Measurements from ENCODE around the gene FGG. TPM values are rescaled to one million over a fixed set of nuclear protein-coding genes. Genes with fewer than 3 reads are reported as not detected.

FGG gene
- total and polyA plus RNA-seq, 2 of the 13 experiments (the other 11 are each of a cell fraction or from before 2014, with no cell fraction given) = 1,037 to 2,423 TPM

GRCh38 chr4:154660052-154660451, 47.6 kb upstream of the FGG start (continued):
- TF ChIP-seq HNF1A (IDR thresholded peaks at IDR 0.05; ENCODE audit: low read depth) (peak; percentile 62), HNF1A (CRISPR knock-in tag; IDR thresholded peaks at IDR 0.05; ENCODE audit: borderline replicate concordance) (peak; percentile 76; the same call in 1 of the 2 replicates), ZNF30 (CRISPR knock-in tag; IDR thresholded peaks at IDR 0.05) (no peak), MBNL3 (CRISPR knock-in tag; conservative IDR thresholded peaks at IDR 0.05) (no peak), TEAD2 (CRISPR knock-in tag; IDR thresholded peaks at IDR 0.05) (no peak), NFKBIZ (CRISPR knock-in tag; IDR thresholded peaks at IDR 0.05) (no peak; the same call in 1 of the 2 replicates), SMAD9 (CRISPR knock-in tag; IDR thresholded peaks at IDR 0.05) (no peak), ATRX (CRISPR knock-in tag; IDR thresholded peaks at IDR 0.05; ENCODE audit: borderline replicate concordance) (no peak), FOXK2 (IDR thresholded peaks at IDR 0.05) (peak; percentile 93), ETV6 (CRISPR knock-in tag; conservative IDR thresholded peaks at IDR 0.05) (no peak), PRDM4 (CRISPR knock-in tag; IDR thresholded peaks at IDR 0.05; ENCODE audit: borderline replicate concordance) (no peak), TOPORS (CRISPR knock-in tag; IDR thresholded peaks at IDR 0.05) (peak; percentile 53; the same call in 1 of the 2 replicates)
- TF ChIP-seq, protein P1, sequence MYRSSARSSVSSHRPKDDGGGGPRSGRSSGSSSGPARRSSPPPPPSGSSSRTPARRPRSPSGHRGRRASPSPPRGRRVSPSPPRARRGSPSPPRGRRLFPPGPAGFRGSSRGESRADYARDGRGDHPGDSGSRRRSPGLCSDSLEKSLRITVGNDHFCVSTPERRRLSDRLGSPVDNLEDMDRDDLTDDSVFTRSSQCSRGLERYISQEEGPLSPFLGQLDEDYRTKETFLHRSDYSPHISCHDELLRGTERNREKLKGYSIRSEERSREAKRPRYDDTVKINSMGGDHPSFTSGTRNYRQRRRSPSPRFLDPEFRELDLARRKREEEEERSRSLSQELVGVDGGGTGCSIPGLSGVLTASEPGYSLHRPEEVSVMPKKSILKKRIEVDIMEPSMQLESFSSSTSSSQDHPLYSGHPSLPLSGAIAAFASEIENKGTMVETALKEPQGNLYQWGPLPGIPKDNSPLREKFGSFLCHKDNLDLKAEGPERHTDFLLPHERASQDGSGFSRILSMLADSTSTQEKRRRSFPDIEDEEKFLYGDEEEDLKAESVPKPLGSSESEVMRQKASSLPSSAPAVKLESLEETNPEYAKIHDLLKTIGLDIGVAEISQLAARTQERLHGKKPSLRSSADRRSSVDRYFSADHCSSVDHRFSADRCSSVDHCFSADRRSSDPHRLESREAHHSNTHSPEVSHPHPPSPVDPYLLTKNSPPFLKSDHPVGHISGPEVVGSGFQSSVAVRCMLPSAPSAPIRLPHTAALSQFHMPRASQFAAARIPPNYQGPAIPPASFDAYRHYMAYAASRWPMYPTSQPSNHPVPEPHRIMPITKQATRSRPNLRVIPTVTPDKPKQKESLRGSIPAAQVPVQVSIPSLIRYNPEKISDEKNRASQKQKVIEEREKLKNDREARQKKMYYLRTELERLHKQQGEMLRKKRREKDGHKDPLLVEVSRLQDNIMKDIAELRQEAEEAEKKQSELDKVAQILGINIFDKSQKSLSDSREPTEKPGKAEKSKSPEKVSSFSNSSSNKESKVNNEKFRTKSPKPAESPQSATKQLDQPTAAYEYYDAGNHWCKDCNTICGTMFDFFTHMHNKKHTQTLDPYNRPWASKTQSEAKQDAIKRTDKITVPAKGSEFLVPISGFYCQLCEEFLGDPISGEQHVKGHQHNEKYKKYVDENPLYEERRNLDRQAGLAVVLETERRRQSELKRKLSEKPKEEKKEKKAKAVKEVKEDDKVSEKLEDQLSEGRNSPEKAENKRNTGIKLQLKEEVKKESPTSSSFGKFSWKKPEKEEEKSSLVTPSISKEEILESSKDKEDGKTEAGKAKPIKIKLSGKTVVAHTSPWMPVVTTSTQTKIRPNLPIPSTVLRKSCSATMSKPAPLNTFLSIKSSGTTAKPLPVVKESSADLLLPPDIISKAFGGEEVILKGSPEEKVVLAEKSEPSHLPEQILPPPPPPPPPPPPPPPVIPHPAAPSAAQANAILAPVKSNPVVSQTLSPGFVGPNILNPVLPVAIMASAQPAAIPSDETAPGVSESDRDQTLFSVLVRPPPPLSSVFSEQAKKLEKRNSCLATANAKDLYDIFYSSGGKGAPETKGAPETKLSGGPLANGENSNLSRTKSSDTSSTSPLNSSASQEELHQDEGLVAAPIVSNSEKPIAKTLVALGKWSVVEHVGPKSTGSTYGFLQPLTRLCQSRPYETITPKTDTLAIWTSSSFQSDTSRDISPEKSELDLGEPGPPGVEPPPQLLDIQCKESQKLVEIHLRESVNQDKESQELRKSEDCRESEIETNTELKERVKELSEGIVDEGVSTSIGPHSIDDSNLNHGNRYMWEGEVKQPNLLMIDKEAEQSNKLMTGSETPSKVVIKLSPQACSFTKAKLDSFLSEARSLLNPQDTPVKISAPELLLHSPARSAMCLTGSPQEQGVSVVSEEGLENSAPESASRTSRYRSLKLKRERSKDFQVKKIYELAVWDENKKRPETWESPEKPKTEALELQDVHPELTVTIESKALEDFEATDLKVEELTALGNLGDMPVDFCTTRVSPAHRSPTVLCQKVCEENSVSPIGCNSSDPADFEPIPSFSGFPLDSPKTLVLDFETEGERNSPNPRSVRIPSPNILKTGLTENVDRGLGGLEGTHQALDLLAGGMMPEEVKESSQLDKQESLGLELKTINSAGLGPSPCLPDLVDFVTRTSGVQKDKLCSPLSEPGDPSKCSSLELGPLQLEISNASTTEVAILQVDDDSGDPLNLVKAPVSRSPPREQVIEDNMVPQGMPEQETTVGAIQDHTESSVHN (CRISPR knock-in tag; IDR thresholded peaks at IDR 0.05) = no peak

Data from HepG2 (cell line).